ENCODE data around the gene TRIO.

DNA sequence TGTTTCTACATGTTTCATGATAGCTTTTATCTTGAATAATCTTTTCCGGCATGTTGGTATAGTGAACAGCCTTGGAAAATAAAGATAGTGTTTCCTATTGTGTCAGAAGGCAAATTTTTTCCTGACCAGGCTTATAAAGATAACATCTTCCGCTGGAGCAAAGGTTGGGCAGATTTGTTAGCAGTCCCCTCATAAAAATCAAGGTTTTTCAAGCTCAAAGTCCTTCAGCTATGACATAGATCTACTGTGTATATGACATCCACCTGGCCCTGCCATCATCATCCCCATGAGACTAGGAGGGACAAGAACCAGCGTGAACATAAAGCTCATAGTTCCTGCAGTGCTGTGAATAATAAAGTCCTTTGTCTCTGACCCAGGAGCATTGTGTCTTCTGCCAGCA lies 408.1 kb downstream of the TRIO start:
- TF ChIP-seq, protein P1, sequence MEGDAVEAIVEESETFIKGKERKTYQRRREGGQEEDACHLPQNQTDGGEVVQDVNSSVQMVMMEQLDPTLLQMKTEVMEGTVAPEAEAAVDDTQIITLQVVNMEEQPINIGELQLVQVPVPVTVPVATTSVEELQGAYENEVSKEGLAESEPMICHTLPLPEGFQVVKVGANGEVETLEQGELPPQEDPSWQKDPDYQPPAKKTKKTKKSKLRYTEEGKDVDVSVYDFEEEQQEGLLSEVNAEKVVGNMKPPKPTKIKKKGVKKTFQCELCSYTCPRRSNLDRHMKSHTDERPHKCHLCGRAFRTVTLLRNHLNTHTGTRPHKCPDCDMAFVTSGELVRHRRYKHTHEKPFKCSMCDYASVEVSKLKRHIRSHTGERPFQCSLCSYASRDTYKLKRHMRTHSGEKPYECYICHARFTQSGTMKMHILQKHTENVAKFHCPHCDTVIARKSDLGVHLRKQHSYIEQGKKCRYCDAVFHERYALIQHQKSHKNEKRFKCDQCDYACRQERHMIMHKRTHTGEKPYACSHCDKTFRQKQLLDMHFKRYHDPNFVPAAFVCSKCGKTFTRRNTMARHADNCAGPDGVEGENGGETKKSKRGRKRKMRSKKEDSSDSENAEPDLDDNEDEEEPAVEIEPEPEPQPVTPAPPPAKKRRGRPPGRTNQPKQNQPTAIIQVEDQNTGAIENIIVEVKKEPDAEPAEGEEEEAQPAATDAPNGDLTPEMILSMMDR (conservative IDR thresholded peaks at IDR 0.05 in 1 of 2, IDR thresholded peaks at IDR 0.05 in 1 of 2; ENCODE audit: low read depth in 1 of 2, low read length in 2 of 2): no peak
- no peak for TF ChIP-seq EZH2 (IDR thresholded peaks at IDR 0.05; ENCODE audit: low read length, missing control alignments)
